GM15510 (cell line): Measurements from ENCODE around the gene KDSR.

Source experiments
- POLR2A ChIP-seq: IDR thresholded peaks from 3 replicates; pipeline ENCODE4 v1.6.1; 2011; ENCODE audit warnings: borderline replicate concordance; ENCODE audit not compliant: insufficient read length; ENCODE audit errors: extremely low read depth

KDSR gene

DNA sequence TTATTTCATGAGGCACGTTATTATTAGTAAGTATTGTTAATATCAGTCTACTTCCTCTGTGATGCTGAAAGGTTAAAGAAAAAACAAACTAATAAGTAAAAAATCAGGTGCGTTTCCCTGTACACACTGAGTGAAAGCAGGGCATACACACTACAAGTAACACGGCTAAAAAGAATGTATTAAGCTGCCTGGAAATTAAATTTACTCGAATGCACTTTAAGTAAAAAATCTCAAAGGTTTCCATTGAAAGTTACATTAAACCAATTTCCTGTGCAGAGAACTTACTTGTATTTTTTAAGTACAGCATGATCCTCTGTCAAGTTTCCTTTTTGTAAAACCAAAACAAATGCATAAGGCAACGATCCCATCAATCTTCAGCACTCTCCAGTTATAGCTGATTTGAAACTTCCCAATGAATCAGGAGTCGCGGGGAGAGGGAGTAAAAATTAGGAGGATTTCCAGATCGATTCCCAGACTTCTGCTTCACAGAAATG is 48.1 kb downstream of the KDSR start:
- TF ChIP-seq POLR2A: no peak

DNA sequence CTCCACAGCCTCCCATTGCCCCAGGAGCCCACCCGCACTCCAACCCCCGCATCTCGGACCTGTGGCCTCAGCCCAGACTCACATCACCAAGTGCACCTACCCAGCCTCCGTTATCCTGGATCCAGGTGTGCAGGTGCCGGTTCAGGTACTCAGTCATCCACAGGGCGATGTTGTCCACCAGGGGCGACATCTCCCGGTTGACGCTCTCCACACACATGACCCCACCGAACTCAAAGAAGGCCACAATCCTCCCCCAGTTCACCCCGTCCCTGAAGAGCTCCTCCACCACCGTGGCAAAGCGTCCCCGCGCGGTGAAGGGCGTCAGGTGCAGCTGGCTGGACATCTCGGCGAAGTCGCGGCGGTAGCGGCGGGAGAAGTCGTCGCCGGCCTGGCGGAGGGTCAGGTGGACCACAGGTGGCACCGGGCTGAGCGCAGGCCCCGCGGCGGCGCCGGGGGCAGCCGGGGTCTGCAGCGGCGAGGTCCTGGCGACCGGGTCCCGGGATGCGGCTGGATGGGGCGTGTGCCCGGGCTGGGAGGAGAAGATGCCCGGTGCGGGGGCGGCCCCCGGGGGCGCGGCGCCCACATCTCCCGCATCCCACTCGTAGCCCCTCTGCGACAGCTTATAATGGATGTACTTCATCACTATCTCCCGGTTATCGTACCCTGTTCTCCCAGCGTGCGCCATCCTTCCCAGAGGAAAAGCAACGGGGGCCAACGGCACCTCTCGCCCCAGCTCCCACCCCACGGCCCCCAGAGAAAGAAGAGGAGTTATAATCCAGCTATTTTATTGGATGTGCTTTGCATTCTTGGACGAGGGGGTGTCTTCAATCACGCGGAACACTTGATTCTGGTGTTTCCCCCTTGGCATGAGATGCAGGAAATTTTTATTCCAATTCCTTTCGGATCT is 48.8 kb downstream of the KDSR start:
- peak; percentile 63 for TF ChIP-seq POLR2A

DNA sequence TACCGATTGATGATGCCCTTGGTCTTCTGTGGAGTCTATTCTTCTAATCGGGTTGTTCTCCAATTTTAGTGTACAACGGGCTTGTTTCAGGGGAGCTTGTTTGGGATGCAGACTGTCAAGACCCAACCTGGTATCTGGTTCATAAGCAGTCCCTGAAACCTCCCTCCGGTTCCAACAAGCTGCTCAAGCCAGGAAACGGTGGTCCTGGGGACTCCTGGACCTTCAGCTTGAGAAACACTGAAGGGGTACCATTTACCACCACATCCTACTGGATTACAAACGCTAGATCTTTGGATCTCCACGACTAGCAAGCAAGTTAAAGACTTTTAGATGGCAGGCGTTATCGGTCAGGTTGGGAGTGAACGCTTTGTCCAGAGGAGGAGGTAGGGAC is 49.5 kb downstream of the KDSR start:
- TF ChIP-seq POLR2A: no peak

DNA sequence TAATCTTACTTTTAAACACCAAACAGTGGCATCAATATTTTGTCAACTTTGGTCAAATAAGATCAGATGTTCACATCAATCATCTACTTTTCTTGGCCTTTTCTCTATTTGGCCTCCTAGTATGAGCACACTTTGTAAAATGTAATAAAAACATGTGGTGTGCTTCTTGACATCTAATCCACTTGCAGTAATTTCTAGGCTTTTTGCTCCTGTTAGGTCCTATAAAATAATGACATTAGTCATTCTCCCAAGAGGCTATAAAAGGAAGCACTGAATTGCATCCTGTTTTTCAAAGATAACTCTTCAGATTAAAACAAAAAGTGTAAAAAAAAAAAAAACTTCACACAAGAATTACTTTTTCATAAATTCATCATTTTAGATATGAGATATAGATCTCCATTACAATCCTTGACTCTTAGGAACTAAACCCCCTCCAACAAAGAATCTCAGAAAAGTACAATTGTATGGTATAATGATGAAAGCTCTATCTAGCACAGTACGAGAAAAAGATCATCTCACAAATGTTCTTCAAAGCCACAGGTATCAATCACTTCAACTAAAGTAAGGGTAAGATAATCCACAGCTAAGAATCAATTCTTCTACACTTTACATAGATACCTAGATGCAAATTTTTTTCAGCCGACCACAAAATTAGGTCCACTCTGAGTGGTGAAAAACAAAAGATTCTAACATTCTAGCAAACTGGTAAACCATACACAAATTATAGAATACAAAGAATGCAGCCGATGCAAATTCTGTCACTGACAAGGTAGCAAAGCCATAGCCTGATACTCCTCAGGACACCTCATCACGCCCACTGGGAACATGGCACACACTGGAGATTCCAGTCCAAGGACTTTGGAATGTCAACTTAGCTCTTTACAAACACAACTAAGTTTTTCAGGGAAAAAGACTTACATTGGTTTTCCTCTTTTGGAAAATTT is 50.1 kb downstream of the KDSR start:
- peak; percentile 51 for TF ChIP-seq POLR2A

DNA sequence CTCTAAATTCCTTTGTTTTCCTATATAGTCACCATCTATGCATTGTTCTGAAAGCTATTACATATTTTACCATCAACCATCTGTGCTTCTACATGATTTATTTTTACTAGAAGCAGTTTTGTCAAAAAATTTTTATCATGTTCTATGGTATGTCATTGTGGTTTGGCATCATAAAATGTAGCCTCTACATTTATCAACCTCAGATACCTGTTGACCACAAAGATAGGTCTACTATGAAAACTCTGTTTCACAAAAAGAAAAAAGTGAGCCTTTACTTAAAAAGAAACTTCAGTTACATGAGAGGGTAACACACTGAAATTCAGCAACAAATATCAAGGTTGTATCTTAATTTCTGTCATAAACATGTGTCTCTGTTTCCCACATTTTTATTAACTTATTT is 51.1 kb downstream of the KDSR start:
- no peak for TF ChIP-seq POLR2A

DNA sequence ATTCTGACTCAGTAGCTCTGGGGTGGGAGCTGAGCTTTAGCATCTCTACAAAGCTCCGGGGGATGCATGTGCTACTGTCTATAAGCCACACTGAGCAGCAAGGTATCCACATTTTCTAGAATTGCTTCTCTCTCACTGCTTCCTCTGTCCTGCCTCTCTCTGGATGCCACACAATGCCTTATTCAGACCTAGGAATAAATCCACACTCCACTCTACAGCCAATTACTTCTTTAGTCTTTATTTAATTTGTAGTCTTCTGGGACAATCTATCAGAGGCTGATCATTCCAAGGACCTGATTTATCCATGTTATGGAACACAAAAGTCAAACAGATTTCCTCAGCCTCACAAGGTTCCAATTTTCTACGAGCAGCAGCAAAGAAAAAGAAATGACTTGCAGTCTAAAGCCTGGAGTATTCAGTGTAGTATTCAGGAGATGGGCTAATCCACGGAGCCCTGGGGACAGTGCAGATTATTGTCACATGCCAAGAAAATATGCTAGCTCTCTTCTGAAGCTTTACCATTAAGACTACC is 51.8 kb downstream of the KDSR start:
- no peak for TF ChIP-seq POLR2A

DNA sequence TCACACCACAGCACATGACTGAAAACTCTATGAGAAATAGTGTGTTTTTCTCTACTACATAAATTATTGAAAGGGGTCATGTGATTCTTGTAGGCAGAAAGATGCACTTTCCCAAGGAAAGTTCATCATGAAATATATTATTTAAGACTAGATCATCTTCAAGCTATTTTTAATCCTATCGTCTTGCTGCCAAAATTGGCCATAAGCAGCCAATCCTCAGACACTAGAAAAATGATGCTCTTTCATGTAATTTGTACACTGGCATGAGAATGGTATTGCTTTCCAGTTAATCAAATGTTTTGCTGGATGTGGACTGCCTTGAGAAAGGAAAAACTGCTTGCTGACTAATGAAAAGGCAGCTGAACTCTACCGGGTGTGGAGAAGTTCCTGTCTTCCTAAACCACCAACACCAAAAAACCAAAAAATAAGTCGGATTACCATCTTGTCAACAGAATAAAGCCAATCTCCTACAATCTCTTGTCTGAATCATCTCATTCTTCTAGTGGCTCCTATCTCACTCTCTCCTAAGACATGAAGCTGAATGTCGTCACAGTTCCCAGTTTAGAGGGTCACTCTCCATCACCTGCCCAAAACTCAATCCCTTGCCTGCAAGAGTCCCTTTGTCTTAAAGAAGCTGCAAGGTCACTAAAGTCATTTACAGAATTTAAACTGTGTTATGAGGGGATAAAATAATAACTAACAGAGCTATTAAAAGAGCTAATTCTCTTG is 52.8 kb downstream of the KDSR start:
- TF ChIP-seq POLR2A: no peak

DNA sequence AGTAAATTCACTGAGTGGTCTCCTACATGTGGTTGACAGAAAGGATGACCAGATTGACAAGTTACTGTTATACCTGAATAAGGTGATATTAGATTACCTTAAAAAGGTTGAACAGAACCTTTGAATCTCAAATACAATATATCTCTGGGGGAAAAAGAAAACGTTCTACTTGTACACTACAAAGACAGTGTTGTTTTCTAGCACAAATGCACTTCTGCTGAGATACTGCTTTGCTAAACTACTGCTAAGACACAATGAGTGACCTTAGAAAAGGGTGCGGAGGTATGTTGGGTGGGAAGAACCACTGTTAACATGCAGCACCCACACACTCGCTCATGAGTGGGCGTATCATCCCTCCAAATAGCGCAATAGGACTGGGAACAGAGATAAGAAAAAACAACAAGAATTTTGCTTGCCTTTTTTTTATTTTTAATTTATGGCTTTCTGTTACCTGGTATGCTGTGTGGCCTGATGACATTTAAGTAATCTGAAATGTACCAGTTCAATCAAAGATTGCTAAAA is 53.5 kb downstream of the KDSR start:
- TF ChIP-seq POLR2A: no peak

DNA sequence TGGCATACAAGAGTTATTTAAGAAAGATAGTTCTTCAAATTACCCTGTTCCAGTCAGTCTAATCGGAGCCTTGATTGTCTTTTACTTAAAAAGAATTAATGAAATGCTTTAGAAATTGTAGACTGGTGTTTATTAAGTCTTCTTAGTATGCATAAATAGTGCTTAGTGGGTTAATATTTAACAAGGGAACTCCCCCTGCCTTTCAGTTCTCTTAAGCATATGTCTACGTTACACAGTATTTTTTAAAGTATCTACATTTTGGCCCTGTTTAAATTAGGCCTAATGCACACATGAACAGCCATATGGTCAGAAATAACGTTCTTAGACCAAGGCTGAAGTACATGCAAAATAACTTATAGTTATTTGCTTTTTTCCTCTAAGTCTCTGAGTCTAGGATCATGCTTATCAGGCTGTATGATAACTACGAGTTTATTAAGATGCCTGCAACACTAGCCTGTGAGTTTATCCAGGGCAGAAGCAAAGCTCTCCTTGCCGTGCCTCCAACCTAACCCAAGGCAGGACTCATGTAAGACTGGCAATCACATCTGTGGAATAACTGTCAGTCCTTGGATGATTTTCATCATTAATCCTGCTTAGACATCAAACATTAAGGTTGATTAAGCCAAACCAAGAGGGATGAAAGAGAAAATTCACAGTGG is 54.1 kb downstream of the KDSR start:
- TF ChIP-seq POLR2A: no peak

DNA sequence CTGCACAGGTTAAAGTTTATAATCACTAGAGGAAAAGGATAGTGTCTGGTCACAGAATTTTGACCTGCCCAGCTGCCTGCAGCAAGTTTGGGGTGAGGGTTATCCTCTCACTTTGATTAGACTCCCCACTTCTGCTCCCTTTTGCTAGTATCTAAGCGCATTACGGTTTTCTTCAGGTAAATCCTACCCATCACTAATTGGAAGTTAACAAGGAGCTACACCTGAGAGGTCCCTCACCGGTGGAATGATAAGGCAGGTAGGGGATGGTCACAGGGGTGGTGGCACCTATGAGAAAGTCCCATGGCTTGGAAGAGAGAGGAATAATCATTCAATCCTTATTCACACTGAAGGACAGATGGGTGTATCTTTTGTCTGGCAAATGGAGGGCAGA is 55.0 kb downstream of the KDSR start:
- no peak for TF ChIP-seq POLR2A

DNA sequence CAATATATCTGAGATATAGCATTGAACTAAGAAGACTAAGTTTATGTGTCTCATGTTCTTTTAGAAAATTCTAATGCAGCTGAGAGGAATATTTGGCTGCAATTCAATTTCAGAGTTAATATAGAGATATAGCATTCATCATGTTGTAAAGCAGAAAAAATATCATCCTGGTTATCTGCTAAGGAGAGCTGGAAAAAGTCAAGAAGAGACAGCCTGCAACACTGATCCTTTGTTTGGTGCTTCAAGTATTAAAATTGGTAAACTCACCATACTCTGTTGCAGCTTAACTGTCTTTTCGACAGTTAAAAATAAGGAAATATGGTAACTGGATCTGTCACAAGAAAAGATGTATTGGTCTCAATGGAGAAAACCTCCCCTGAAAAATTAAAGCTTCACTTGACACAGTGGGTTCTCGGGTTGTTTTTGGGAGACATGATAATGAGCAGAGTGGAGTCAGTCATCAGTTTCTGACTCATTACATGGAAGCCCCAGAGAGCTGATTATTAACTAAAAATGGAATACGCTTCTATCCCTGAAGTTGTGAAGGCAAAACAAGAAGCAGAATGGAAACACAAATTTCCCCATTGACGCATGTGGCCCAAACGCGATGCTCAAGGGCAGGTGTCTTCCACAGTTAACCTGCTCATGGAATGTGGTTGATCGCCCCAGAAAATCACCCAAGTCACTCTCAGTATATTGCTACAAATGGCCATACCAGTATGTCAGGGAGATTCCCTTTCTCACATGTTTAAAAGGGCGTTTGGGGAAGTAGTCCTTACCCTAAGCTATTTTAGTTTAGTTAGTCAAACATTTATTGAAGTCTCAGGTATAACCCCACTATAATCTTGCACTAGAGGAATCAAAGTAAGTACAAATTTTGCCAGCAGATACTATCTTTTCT is 55.6 kb downstream of the KDSR start:
- TF ChIP-seq POLR2A: no peak

DNA sequence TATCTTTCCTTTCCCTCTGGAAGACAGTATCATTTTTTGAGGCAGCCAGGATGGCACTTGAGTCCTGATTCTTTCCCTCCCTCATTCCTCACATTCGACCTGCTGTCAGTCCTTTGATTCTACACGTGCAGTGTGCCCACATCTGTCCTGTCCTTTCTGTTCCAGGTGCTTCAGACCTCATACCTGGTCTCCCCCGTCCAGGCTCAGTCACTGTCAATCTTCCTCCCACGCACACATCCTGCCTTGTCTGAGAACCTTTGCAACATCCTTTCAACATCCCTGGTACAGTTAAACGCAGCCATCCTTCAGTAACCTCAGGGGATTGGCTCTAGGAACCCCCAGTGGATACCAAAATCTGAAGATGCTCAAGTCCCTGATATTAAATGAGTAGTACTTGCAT is 57.6 kb downstream of the KDSR start:
- TF ChIP-seq POLR2A: no peak
